Transverse colon (tissue), 3 donors: ENCODE data around the gene TBCD.

Experiments
- EP300 ChIP-seq: sonication (generic); formaldehyde crosslinking; IDR thresholded peaks from one replicate; pipeline ENCODE4 v1.6.1; 2017; ENCODE audit warnings: antibody characterized with exemption, low read depth
- TF ChIP-seq, protein P1 (sequence below), 5 experiments: fragments of 200-600 bp in 3 of 5; fragments of 450-650 bp in 2 of 5; sonication (generic) in 3 of 5; IDR thresholded peaks; 1 replicate in 2 of 5; 2 replicates in 3 of 5; pipeline ENCODE4 v1.5.1; 2016 to 2017; ENCODE audit warnings: antibody characterized with exemption in 5 of 5, inconsistent platforms in 3 of 5, mild to moderate bottlenecking in 2 of 5, moderate library complexity in 1 of 5

- TF ChIP-seq, protein P1, sequence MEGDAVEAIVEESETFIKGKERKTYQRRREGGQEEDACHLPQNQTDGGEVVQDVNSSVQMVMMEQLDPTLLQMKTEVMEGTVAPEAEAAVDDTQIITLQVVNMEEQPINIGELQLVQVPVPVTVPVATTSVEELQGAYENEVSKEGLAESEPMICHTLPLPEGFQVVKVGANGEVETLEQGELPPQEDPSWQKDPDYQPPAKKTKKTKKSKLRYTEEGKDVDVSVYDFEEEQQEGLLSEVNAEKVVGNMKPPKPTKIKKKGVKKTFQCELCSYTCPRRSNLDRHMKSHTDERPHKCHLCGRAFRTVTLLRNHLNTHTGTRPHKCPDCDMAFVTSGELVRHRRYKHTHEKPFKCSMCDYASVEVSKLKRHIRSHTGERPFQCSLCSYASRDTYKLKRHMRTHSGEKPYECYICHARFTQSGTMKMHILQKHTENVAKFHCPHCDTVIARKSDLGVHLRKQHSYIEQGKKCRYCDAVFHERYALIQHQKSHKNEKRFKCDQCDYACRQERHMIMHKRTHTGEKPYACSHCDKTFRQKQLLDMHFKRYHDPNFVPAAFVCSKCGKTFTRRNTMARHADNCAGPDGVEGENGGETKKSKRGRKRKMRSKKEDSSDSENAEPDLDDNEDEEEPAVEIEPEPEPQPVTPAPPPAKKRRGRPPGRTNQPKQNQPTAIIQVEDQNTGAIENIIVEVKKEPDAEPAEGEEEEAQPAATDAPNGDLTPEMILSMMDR (IDR thresholded peaks at IDR 0.05) = no peak
- no peak for TF ChIP-seq EP300
Measured at GRCh38 chr17:82931699-82932517, 180.0 kb downstream of the TBCD start.
